ENCODE results near the gene KLF13.

Gene KLF13

DNA sequence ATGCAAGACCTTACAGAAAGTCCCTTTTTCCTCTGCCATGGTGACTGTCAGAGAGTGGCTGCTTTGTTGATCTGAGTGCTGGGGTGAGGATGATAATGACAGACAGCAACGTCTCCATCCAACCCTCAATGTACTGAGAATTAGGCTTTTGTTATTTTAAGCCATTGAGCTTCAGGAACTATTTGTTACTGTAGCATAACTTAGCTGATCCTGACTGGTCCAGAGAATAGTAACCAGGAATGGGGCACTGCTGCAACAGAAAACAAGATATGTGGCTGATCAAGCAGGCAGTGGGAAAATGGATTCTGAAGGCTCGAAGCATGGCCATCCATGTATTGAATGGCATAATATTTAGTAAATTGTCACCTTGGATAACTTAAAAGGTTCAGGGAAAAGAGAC lies 5.2 kb upstream of the KLF13 start:
- no peak overlapping the region for H3K4me3 Mint-ChIP-seq
- H3K4me1 Mint-ChIP-seq: peaks cover 55% of the 10 kb centered on the region
- peaks cover 3% of the 10 kb centered on the region for H3K36me3 Mint-ChIP-seq
- no peaks in the 10 kb centered on the region for H3K27me3 Mint-ChIP-seq
- no peak overlapping the region for H3K27ac Mint-ChIP-seq
- H3K9me3 Mint-ChIP-seq: no peaks in the 10 kb centered on the region

- Mint-ChIP-seq H3K4me1 (peaks cover 44% of the 10 kb centered on the region), H3K36me3 (peaks cover 3% of the 10 kb centered on the region), H3K4me3 (no peak overlapping the region), H3K27ac (no peak overlapping the region), H3K27me3 (no peaks in the 10 kb centered on the region), H3K9me3 (no peaks in the 10 kb centered on the region)
These were observed 4.1 kb upstream of the KLF13 start for GRCh38 chr15:31322504-31322903.

- Mint-ChIP-seq H3K9me3 (no peaks in the 10 kb centered on the region), H3K27ac (no peak overlapping the region), H3K36me3 (peaks cover 3% of the 10 kb centered on the region), H3K4me1 (peaks cover 38% of the 10 kb centered on the region), H3K4me3 (no peak overlapping the region), H3K27me3 (no peaks in the 10 kb centered on the region)
These were observed 3.0 kb upstream of the KLF13 start for GRCh38 chr15:31323627-31324026.

GRCh38 chr15:31324186-31324585 lies 2.4 kb upstream of the KLF13 start:
- peak overlapping the region; percentile 89 for H3K4me3 Mint-ChIP-seq
- H3K27ac Mint-ChIP-seq: peak overlapping the region; percentile 48
- H3K4me1 Mint-ChIP-seq: peaks cover 43% of the 10 kb centered on the region
- peaks cover 3% of the 10 kb centered on the region for H3K36me3 Mint-ChIP-seq
- H3K9me3 Mint-ChIP-seq: no peaks in the 10 kb centered on the region
- no peaks in the 10 kb centered on the region for H3K27me3 Mint-ChIP-seq

DNA sequence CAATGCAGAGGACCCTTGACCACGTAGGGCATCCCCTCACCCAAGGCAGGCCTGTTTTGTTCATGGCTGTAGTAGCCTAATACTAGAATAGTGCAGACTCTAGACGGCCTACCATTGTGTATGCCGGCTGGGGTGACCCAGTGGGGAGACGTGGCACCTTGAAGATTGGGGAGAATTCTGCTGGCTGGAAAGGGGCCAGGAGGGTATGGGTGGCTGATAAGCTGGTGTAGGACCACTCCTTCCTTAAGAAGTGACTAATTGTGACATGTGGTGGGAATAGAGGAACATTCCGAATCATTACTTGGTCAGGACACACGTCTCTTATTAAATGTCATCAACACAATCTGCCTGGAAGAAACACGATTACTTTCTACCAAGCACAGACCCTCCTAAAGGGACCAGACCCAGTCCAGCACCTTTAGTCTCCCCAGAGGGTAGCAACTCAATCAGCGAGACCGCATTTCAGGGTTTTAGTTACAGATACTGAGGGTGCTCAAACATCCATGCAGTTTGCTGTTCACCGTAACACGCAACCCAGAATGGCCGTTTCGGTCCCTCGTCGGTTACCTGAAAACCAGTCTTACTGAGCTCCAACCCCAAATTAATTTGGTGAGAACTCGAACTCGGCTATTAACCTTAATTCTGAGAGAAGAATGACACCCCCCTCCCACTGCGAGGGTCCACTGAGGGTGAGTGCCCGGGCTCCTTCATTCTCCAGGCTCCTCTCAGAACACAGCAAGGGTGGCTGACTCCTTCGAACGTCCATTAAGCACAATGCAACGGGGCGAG lies 1.6 kb upstream of the KLF13 start:
- Mint-ChIP-seq H3K36me3 (peaks cover 2% of the 10 kb centered on the region), H3K9me3 (no peaks in the 10 kb centered on the region), H3K4me1 (peaks cover 45% of the 10 kb centered on the region), H3K27me3 (no peaks in the 10 kb centered on the region), H3K27ac (peak overlapping the region; percentile 92), H3K4me3 (peak overlapping the region; percentile 89)

DNA sequence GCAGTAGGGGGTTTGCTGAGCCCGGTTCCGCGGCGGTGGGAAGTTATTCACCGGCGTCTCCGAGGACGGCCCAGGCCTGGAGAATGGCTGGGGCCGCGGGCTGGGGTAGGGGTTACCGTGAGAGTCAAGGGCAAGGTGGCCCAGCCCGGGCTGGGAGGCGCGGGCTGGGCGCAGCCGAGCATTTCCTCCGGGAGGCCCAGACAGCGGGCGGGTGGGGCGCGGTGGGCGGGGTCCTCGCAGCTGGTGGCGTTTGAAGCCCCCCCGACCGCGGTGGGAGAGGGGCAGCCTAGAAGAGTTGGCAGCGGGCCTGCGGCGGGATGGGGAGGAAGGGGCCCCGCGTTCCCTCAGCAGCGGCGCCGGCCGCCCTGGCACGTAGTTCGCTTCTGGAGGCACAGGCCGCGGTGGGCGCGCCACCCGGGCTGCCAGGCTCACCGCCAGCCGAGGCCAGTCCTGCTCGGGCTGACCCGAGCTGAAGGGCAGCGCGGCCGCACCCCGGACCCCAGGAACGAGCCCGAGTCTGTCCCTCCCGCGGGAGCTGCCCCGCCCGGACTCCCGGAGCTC lies 960 bp upstream of the KLF13 start:
- Mint-ChIP-seq H3K27ac (peak overlapping the region; percentile 92), H3K36me3 (no peaks in the 10 kb centered on the region), H3K4me1 (peaks cover 46% of the 10 kb centered on the region), H3K27me3 (no peaks in the 10 kb centered on the region), H3K4me3 (peak overlapping the region; percentile 89), H3K9me3 (no peaks in the 10 kb centered on the region)

DNA sequence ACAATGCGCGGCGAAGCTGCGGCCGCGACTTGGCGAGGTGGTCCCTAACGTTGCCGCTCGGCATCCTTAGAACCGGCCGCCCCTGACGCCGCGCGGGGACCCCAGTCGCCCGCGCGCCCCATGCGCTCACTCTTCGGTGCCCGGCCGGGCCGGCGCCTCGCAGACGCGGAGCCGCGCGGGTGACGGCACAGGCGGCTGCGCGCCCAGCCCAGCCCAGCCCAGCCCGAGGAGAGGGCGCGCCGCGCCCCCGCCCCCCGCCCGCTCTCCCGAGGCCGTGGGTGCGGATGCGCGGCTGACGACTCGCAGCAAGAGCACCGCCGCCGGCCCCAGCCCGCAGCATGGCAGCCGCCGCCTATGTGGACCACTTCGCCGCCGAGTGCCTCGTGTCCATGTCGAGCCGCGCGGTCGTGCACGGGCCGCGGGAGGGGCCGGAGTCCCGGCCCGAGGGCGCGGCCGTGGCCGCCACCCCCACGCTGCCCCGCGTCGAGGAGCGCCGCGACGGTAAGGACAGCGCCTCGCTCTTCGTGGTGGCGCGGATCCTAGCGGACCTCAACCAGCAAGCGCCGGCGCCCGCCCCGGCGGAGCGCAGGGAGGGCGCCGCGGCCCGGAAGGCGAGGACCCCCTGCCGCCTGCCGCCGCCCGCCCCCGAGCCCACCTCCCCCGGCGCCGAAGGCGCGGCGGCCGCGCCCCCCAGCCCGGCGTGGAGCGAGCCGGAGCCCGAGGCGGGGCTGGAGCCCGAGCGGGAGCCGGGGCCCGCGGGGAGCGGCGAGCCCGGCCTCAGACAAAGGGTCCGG lies 437 bp downstream of the KLF13 start:
- H3K27ac Mint-ChIP-seq: no peak overlapping the region
- H3K4me1 Mint-ChIP-seq: peaks cover 60% of the 10 kb centered on the region
- no peaks in the 10 kb centered on the region for H3K36me3 Mint-ChIP-seq
- H3K4me3 Mint-ChIP-seq: peak overlapping the region; percentile 68
- H3K27me3 Mint-ChIP-seq: no peaks in the 10 kb centered on the region
- H3K9me3 Mint-ChIP-seq: no peaks in the 10 kb centered on the region

- H3K27me3 Mint-ChIP-seq: no peaks in the 10 kb centered on the region
- H3K9me3 Mint-ChIP-seq: no peaks in the 10 kb centered on the region
- peaks cover 64% of the 10 kb centered on the region for H3K4me1 Mint-ChIP-seq
- peak overlapping the region; percentile 95 for H3K4me3 Mint-ChIP-seq
- H3K36me3 Mint-ChIP-seq: no peaks in the 10 kb centered on the region
- H3K27ac Mint-ChIP-seq: peak overlapping the region; percentile 77
These were observed 1.2 kb downstream of the KLF13 start for GRCh38 chr15:31327669-31328427.

DNA sequence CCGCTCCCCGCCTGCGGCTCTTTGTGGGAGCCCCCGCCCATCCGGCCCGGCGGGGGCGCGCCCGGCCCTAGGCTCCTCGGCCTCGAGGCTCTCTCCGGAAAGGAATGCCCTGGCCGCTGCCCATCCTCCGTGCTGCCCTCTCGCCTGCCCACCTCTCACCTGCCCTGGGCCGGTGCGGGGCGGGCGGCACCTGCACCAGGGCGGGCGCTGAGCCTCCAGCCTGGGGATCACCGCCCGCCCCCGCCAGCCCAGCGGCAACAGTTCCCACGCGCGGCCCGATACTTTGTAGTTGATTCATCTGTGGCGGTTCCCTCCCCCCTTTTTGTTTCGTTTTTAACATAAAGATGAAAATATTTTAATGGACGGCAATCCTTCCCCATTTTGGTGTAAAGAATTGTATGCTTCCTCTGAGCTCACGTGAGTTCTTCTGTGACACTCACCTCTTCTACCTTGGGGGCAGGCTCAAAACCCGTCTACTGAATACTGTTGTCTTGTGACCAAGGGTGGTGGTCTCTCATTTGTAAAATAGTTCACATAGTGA lies 1.9 kb downstream of the KLF13 start:
- Mint-ChIP-seq H3K27me3 (no peaks in the 10 kb centered on the region), H3K4me1 (peaks cover 66% of the 10 kb centered on the region), H3K36me3 (no peaks in the 10 kb centered on the region), H3K4me3 (peak overlapping the region; percentile 95), H3K27ac (peak overlapping the region; percentile 98), H3K9me3 (no peaks in the 10 kb centered on the region)

DNA sequence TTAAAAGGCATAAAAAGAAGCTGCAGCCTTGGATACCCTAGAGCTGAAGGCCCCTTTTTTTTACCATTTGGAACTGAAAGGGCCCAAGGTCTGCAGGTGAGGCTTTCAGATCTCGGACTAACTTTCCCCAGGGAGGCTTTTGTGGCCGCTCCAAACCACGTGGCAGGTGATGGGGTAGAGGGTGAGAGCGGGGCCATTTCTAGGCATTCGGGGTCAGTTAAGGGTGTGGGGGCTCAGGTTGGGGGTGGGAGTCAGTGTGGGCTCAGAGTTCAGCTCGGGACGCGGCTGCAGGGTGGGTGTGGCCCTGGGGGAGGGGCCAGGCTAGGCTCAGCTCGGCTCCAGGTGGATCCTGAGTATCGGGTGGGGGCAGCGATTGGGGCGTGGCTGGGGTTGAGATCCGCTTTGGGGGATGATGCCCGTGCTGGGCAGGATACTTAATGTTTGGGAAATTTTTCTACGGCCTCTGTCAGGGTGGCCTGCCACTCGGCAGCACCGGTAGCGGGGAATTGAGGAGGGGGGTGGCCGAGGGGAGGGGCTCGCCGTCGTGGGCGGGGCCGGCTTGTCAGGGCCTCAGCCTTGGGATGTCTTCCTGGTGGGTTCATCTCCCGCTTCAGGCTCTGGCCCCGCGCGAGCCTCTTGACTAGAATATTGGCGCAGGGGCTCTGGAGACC lies 2.5 kb downstream of the KLF13 start:
- peaks cover 69% of the 10 kb centered on the region for H3K4me1 Mint-ChIP-seq
- no peaks in the 10 kb centered on the region for H3K9me3 Mint-ChIP-seq
- H3K27me3 Mint-ChIP-seq: no peaks in the 10 kb centered on the region
- peak overlapping the region; percentile 95 for H3K4me3 Mint-ChIP-seq
- no peaks in the 10 kb centered on the region for H3K36me3 Mint-ChIP-seq
- peak overlapping the region; percentile 98 for H3K27ac Mint-ChIP-seq

GRCh38 chr15:31329640-31330010 lies 3.0 kb downstream of the KLF13 start:
- H3K27ac Mint-ChIP-seq: peak overlapping the region; percentile 98
- peak overlapping the region; percentile 95 for H3K4me3 Mint-ChIP-seq
- peaks cover 69% of the 10 kb centered on the region for H3K4me1 Mint-ChIP-seq
- H3K9me3 Mint-ChIP-seq: no peaks in the 10 kb centered on the region
- H3K27me3 Mint-ChIP-seq: no peaks in the 10 kb centered on the region
- H3K36me3 Mint-ChIP-seq: no peaks in the 10 kb centered on the region

- Mint-ChIP-seq H3K27me3 (no peaks in the 10 kb centered on the region), H3K4me1 (peaks cover 69% of the 10 kb centered on the region), H3K27ac (peak overlapping the region; percentile 98), H3K9me3 (no peaks in the 10 kb centered on the region), H3K36me3 (no peaks in the 10 kb centered on the region), H3K4me3 (peak overlapping the region; percentile 95)
These were observed 3.6 kb downstream of the KLF13 start for GRCh38 chr15:31330111-31330785.

DNA sequence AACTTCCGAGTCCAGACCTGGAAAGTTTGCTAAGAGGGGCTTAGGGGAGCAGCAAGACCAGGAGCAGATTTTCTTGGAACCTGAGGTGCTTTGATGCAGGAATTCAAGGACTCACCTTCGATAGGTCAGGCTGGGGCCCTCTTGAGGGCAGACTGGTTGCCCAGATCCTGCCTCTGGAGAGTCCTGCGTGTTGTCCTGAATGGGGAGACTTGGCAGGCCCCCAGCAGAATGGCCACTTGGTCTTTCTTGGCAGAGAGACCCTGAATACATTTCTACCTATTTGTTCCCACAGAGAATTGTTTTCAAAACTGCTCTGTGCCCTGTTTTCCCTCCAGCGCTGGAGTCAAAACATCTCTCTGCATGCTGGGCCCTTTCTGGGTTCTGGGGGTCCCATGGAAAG lies 4.2 kb downstream of the KLF13 start:
- H3K9me3 Mint-ChIP-seq: no peaks in the 10 kb centered on the region
- peak overlapping the region; percentile 95 for H3K4me3 Mint-ChIP-seq
- no peaks in the 10 kb centered on the region for H3K36me3 Mint-ChIP-seq

GRCh38 chr15:31331389-31331788 lies 4.8 kb downstream of the KLF13 start:
- H3K36me3 Mint-ChIP-seq: no peaks in the 10 kb centered on the region

More for the DNA sequence above, 4.2 kb downstream of the KLF13 start:
- no peaks in the 10 kb centered on the region for H3K27me3 Mint-ChIP-seq
- H3K4me1 Mint-ChIP-seq: peaks cover 72% of the 10 kb centered on the region
- peak overlapping the region; percentile 93 for H3K27ac Mint-ChIP-seq

More at GRCh38 chr15:31331389-31331788, 4.8 kb downstream of the KLF13 start:
- H3K9me3 Mint-ChIP-seq: no peaks in the 10 kb centered on the region
- peak overlapping the region; percentile 74 for H3K4me3 Mint-ChIP-seq
- H3K27ac Mint-ChIP-seq: peak overlapping the region; percentile 76
- H3K4me1 Mint-ChIP-seq: peaks cover 78% of the 10 kb centered on the region
- no peaks in the 10 kb centered on the region for H3K27me3 Mint-ChIP-seq
